Astrocyte (in vitro differentiated cells and primary cell): Measurements from ENCODE around the gene MADCAM1. TPM values are rescaled to one million over a fixed set of nuclear protein-coding genes. Genes with fewer than 3 reads are reported as not detected.

Experiments
- DNase-seq: peaks from one replicate; pipeline ENCODE4 v3.0.0-alpha.2; 2010; ENCODE audit warnings: low read depth
- FAIRE-seq: peaks from 2 replicates; lab custom pipeline; 2011; peaks lifted over from hg19 to GRCh38; lab: Jason Lieb, UNC
- H2AFZ ChIP-seq: 2 replicates; pipeline ENCODE4 v1.6.0; 2012; ENCODE audit warnings: low read depth, low read length, inconsistent platforms
- H3K27ac ChIP-seq: 2 replicates; pipeline ENCODE4 v1.5.1; 2011; ENCODE audit warnings: low read depth, low read length, inconsistent platforms
- H3K27me3 ChIP-seq: 2 replicates; pipeline ENCODE4 v1.6.0; 2011; ENCODE audit warnings: low read length, inconsistent platforms; ENCODE audit not compliant: insufficient read depth
- H3K36me3 ChIP-seq: 2 replicates; pipeline ENCODE4 v1.5.1; 2011; ENCODE audit warnings: low read length, inconsistent platforms; ENCODE audit not compliant: insufficient read depth
- H3K4me1 ChIP-seq: 2 replicates; pipeline ENCODE4 v1.5.1; 2011; ENCODE audit warnings: low read length, inconsistent platforms; ENCODE audit not compliant: insufficient read depth
- H3K4me2 ChIP-seq: 2 replicates; pipeline ENCODE4 v1.6.0; 2012; ENCODE audit warnings: low read length, inconsistent platforms
- H3K4me3 ChIP-seq: 2 replicates; pipeline ENCODE4 v1.5.1; 2011; ENCODE audit warnings: low read depth, mild to moderate bottlenecking, low read length, inconsistent platforms; ENCODE audit not compliant: insufficient read depth
- H3K79me2 ChIP-seq: 2 replicates; pipeline ENCODE4 v1.6.0; 2012; ENCODE audit warnings: mild to moderate bottlenecking, low read length, inconsistent platforms; ENCODE audit not compliant: insufficient read depth
- H3K9ac ChIP-seq: 2 replicates; pipeline ENCODE4 v1.6.0; 2012; ENCODE audit warnings: mild to moderate bottlenecking, low read length, inconsistent platforms
- H3K9me3 ChIP-seq: 2 replicates; pipeline ENCODE4 v1.5.1; 2012; ENCODE audit warnings: low read depth, mild to moderate bottlenecking, low read length, inconsistent platforms; ENCODE audit not compliant: insufficient read depth
- H4K20me1 ChIP-seq: 2 replicates; pipeline ENCODE4 v1.6.0; 2012; ENCODE audit warnings: low read length, inconsistent platforms; ENCODE audit not compliant: insufficient read depth
- H3K27ac Mint-ChIP-seq: one replicate; pipeline ENCODE4 v1.8.0; 2021; ENCODE audit warnings: mild to moderate bottlenecking, mixed read lengths; ENCODE audit not compliant: unreplicated experiment
- H3K27me3 Mint-ChIP-seq: one replicate; pipeline ENCODE4 v1.8.0; 2021; ENCODE audit warnings: low read depth, mixed read lengths; ENCODE audit not compliant: unreplicated experiment
- H3K36me3 Mint-ChIP-seq: one replicate; pipeline ENCODE4 v1.8.0; 2021; ENCODE audit warnings: low read depth, mixed read lengths; ENCODE audit not compliant: unreplicated experiment
- H3K4me1 Mint-ChIP-seq: one replicate; pipeline ENCODE4 v1.8.0; 2021; ENCODE audit warnings: low read depth, mixed read lengths; ENCODE audit not compliant: unreplicated experiment
- H3K4me3 Mint-ChIP-seq: one replicate; pipeline ENCODE4 v1.8.0; 2021; ENCODE audit warnings: mild to moderate bottlenecking, moderate library complexity, mixed read lengths; ENCODE audit not compliant: unreplicated experiment
- H3K9me3 Mint-ChIP-seq: one replicate; pipeline ENCODE4 v1.8.0; 2021; ENCODE audit warnings: mild to moderate bottlenecking, mixed read lengths; ENCODE audit not compliant: unreplicated experiment
- EZH2 ChIP-seq: IDR thresholded peaks from 2 replicates; pipeline ENCODE4 v1.6.1; 2012; ENCODE audit warnings: mild to moderate bottlenecking, low read length, inconsistent platforms; ENCODE audit not compliant: insufficient read depth
- total RNA-seq: library from RNA; stranded (reverse); gene quantifications from 2 replicates; pipeline ENCODE4 v1.2.1, GENCODE V29; 2021
- TF ChIP-seq, protein P1 (sequence below): IDR thresholded peaks from 2 replicates; pipeline ENCODE4 v1.5.1; 2011; ENCODE audit warnings: low read depth, mild to moderate bottlenecking, inconsistent platforms, low read length, moderate library complexity; ENCODE audit not compliant: insufficient read depth

MADCAM1 gene
- total RNA-seq, 1 donor from 2014 or later: 0.57 TPM

DNA sequence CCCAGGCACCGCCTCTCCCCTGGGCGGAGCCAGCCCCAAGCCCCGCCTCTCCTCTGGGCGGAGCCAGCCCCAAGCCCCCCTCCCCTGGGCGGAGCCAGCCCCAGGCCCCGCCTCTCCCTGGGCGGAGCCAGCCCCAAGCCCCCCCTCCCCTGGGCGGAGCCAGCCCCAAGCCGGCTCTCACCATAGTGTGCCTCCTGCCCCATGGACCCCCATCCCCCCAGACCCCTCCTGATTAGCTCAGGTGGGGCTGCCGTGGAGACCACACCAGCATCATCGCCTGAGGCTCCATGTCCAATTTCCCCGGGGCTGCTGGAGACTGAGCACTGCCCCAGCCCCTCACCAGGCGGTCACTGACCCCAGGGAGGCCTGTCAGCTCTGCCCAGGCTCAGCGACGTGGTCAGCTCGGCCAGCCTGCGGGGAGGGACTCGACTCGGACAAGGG is 4.2 kb upstream of the MADCAM1 start:
- Histone ChIP-seq H2AFZ (no peak overlapping the region), H3K9ac (no peak overlapping the region), H3K27ac (no peak overlapping the region), H3K4me3 (no peak overlapping the region), H3K9me3 (no peaks in the 10 kb centered on the region), H3K4me1 (peaks cover 6% of the 10 kb centered on the region), H3K4me2 (no peak overlapping the region), H3K27me3 (no peaks in the 10 kb centered on the region), H3K36me3 (no peaks in the 10 kb centered on the region), H3K79me2 (no peaks in the 10 kb centered on the region), H4K20me1 (no peaks in the 10 kb centered on the region)
- no peak for DNase-seq
- no peak for FAIRE-seq
- Mint-ChIP-seq H3K27ac (no peak overlapping the region), H3K36me3 (peaks cover 2% of the 10 kb centered on the region), H3K9me3 (no peaks in the 10 kb centered on the region), H3K27me3 (peaks cover 8% of the 10 kb centered on the region), H3K4me3 (no peak overlapping the region), H3K4me1 (peaks cover 3% of the 10 kb centered on the region)
- TF ChIP-seq, protein P1, sequence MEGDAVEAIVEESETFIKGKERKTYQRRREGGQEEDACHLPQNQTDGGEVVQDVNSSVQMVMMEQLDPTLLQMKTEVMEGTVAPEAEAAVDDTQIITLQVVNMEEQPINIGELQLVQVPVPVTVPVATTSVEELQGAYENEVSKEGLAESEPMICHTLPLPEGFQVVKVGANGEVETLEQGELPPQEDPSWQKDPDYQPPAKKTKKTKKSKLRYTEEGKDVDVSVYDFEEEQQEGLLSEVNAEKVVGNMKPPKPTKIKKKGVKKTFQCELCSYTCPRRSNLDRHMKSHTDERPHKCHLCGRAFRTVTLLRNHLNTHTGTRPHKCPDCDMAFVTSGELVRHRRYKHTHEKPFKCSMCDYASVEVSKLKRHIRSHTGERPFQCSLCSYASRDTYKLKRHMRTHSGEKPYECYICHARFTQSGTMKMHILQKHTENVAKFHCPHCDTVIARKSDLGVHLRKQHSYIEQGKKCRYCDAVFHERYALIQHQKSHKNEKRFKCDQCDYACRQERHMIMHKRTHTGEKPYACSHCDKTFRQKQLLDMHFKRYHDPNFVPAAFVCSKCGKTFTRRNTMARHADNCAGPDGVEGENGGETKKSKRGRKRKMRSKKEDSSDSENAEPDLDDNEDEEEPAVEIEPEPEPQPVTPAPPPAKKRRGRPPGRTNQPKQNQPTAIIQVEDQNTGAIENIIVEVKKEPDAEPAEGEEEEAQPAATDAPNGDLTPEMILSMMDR: no peak
- no peak for TF ChIP-seq EZH2

DNA sequence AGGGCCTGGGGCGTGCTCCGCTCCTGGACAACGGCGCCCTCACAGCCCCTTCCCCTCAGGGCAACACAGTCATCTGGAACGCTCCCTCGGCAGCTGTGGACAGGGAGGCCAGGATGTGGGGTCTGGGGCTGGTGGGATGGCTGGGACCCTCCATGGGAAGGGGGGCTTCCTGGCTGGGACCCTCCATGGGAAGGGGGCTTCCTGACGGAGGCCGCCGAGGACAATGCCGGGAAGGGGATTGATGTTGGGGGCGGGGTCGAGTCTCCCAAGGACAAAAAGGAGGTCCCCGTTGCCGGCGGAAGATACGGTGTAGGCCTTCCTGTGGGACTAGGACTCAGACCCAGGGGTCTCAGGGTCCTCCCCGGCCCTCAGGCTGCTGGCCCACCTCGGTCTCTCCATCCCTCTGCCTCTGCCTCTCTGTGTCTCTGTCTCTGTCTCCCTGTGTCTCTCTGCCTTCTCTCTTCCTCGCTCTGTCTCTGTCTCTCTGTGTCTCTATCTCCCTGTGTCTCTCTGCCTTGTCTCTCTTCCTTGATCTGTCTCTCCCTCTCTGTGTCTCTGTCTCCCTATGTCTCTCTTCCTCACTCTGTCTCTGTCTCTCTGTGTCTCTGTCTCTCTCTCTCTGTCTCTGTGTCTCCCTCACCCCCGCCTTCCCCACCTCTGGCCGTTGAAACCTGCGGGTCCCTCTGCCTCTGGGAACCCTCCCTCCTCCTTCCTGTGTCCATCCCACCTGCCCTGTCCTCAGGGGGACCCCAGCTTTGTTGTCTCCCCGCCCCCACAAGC is 2.7 kb upstream of the MADCAM1 start:
- Histone ChIP-seq H3K36me3 (no peaks in the 10 kb centered on the region), H3K4me3 (no peak overlapping the region), H3K79me2 (no peaks in the 10 kb centered on the region), H3K27me3 (peaks cover 7% of the 10 kb centered on the region), H3K9me3 (no peaks in the 10 kb centered on the region), H2AFZ (no peak overlapping the region), H3K9ac (no peak overlapping the region), H3K4me2 (no peak overlapping the region), H3K4me1 (peaks cover 6% of the 10 kb centered on the region), H3K27ac (no peak overlapping the region), H4K20me1 (peaks cover 2% of the 10 kb centered on the region)
- FAIRE-seq (no peak), DNase-seq (no peak)
- no peaks in the 10 kb centered on the region for H3K9me3 Mint-ChIP-seq
- TF ChIP-seq, protein P1: no peak
- no peak for TF ChIP-seq EZH2
- H3K4me3 Mint-ChIP-seq: no peak overlapping the region
- H3K27ac Mint-ChIP-seq: no peak overlapping the region
- H3K4me1 Mint-ChIP-seq: peaks cover 3% of the 10 kb centered on the region
- peaks cover 2% of the 10 kb centered on the region for H3K36me3 Mint-ChIP-seq
- peaks cover 12% of the 10 kb centered on the region for H3K27me3 Mint-ChIP-seq
